C4-2B (cell line): ENCODE measurements around the gene NOC2L.

Source experiments
- CTCF ChIP-seq: fragments of 450-650 bp; conservative IDR thresholded peaks from 2 replicates; pipeline ENCODE4 v1.5.1; 2017; ENCODE audit warnings: mild to moderate bottlenecking
- ZFX ChIP-seq: fragments of 450-650 bp; IDR thresholded peaks from 2 replicates; pipeline ENCODE4 v1.6.1; 2017

DNA sequence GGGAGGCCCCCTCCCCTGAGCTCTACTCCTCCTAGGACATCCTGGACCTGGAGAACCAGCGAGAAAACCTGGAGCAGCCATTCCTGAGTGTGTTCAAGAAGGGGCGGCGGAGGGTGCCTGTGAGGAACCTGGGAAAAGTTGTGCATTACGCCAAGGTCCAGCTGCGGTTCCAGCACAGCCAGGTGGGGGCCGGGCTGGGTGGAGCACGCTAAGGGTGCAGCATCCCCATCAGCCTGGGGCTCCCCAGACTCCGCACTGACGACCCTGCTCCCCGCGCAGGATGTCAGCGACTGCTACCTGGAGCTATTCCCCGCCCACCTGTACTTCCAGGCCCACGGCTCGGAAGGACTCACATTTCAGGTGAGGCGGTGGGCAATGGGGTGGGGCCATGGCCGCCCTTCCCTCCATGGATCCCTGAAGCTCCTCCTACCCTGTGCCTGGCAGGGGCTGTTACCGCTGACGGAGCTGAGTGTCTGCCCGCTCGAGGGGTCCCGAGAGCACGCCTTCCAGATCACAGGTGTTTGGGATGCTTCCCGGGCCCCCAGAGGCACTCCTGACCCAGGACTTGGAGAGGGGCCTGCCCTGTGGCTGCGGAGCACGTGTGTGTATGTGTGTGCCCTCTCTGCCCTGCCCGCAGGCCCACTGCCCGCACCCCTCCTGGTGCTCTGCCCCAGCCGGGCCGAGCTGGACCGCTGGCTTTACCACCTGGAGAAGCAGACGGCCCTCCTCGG lies 11.4 kb upstream of the NOC2L start:
- no peak for TF ChIP-seq CTCF
- TF ChIP-seq ZFX: no peak
